HG03196 (cell line): ENCODE measurements around the gene MAP3K20.
"Not testable (repeated sequence)": the region's sequence is repeated elsewhere in the genome, so short reads cannot be mapped to it uniquely, and the experiment has no call there.

Experiments used
- ATAC-seq: cut with Tn5 transposase; IDR thresholded peaks from one replicate; pipeline ENCODE4 v1.9.1; 2021; ENCODE audit not compliant: unreplicated experiment

The MAP3K20 gene

GRCh38 chr2:173264151-173264550, 188.5 kb downstream of the MAP3K20 start:
- ATAC-seq = no peak

GRCh38 chr2:173264603-173265366, 189.1 kb downstream of the MAP3K20 start:
- peak; percentile 96 for ATAC-seq

- no peak for ATAC-seq
Measured at GRCh38 chr2:173271135-173271534, 195.5 kb downstream of the MAP3K20 start.

DNA sequence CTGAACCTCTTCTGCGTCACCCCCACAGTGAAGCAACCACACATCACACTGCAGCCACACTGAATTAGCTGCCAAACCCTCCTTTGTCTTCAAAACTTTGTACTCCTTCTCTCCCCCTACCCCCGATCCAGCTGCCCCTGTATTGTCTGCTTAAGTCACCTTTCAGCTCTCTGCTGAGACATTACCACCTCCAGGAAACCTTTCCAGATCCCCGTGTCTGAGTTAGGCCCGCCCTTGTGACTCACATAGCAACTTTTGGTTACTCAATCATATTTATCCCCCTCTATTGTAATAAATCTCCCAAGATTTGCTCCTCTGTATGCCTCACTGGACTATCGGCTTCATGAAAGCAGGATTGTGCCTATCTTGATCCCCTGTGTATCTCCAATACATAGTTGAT, 196.2 kb downstream of the MAP3K20 start:
- no peak for ATAC-seq

- no peak for ATAC-seq
Measured at GRCh38 chr2:173272849-173273248, 197.2 kb downstream of the MAP3K20 start.

DNA sequence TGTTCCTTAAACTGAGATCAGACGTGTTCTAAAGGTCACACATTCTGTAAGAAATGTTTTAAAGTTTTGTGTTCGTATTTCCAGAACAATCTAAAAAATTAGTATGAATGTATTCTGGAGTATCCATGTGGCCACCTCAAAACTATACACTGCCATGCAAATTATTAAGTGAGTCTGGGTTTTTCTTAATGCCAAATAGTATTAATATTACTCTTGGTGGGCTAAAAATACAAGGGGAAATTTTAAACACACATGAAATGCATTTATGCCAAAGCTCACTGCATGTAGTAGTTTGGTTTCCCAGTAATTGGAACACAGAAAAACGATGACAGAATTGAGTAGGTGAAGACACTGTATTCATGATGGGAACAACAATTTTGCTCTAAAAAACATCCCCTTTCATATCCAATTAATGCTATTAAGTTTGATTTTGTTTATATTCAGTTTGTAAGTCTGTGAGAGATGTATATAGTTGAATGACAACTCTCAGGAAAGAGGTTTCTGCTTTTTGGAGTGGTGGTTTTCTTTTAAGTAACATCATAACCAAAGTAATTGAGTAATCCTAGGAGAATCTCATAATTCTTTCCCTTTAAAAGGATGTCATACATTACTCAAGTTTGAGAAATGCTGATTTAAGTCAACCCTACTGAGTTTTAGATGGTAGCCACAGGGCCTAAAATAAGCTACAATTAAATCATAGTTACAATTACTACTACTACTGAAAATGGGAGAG, 203.3 kb downstream of the MAP3K20 start:
- no peak for ATAC-seq

GRCh38 chr2:173279527-173279868, 203.9 kb downstream of the MAP3K20 start:
- ATAC-seq = no peak

DNA sequence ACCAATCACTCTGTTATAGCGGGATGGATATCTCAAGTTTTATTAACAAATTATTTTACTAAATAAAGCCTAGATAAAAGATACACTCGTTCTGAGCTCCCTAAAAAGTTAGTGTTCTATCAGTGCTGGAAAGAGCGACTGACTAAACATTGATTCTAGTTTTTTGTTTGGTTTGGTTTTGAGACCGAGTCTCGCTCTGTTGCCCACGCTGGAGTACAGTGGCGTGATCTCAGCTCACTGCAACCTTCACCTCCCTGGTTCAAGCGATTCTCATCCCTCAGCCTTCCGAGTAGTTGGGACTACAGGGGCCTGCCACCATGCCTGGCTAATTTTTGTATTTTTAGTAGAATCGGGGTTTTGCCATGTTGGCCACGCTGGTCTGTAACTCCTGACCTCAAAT, 205.2 kb downstream of the MAP3K20 start:
- no peak for ATAC-seq

GRCh38 chr2:173281898-173282297, 206.3 kb downstream of the MAP3K20 start:
- ATAC-seq = not testable (repeated sequence)

- no peak for ATAC-seq
Measured at GRCh38 chr2:173282795-173283545, 207.3 kb downstream of the MAP3K20 start.

DNA sequence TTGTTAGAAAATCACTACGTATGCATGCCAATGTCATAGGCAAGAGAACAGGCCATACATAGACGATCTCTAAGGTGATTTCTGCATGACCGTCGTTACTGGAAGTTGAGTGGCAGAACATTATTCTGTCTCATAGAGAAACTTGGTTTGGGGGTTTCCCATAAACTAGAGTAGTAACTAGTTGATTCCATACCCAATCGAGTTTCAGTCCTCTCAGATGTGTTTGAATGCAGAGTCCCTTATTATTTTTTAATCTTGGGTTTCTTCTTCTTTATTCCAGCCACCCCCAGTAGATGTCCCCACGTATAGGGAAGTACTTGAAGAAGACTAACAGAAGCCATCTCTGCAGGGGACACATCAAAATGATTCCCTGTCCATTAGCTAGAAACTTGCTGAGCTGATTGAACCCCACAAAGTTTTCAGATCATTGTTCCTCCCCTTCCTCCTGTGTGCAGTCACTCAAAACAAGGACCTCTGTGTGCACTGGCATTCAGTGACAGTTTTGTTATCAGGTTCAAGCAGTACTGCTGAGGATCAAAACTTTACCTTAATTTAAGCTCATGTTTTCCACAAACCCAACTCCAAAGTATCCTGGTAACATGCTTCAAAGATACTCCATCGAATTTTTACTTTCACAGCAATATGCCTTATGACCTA, 210.6 kb downstream of the MAP3K20 start:
- ATAC-seq = peak; percentile 74

DNA sequence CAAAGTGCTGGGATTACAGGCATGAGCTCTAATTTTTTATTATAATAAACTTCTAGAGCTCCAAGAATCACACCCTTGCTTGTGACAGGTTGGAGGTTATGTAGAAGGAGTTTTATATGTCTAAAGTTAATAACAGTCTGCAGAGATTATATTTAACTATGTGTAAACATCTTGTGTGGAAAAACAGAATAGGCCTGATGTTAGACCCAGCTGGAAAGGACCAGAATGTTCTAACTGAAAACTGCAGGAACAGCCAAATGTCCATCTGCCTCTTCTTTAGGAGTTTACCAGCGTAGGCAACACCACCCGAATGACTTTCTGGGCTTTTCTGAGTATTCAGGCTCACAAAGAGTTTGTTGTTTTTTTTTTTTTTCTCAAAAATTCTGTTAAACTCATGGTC, 211.9 kb downstream of the MAP3K20 start:
- no peak for ATAC-seq

- ATAC-seq = no peak
Measured at GRCh38 chr2:173288561-173288960, 212.9 kb downstream of the MAP3K20 start.

GRCh38 chr2:173290046-173290445, 214.4 kb downstream of the MAP3K20 start:
- ATAC-seq = no peak

GRCh38 chr2:173290518-173290917, 214.9 kb downstream of the MAP3K20 start:
- no peak for ATAC-seq

- ATAC-seq = no peak
Measured at GRCh38 chr2:173291412-173291811, 215.8 kb downstream of the MAP3K20 start.

GRCh38 chr2:173296235-173296634, 220.6 kb downstream of the MAP3K20 start:
- ATAC-seq = no peak

DNA sequence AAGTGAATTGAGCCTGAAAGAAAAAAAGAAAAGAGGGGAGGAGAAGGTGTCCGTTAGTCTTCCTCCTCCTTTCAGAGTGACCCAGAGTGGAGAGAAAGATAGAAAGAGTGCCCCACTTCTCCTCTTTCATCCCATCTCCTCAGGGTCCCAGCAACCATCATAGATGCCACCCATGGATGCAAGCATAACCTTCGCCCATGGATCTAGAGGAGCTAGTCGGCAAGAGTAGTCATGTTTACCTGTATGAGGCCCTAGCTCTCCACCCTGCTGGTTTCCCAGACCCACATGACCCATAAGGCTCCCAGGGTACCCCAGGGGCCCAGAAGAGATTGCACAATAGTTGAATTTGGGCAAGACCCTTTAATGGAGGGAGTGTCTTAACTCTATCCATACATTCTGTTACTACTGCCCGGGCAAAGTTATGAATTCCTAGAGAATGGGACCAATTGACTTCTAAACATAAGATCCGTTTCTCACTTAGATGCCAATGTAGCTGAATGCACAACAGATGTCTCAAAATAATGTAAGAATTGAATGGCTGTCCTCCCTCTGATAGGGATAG, 223.0 kb downstream of the MAP3K20 start:
- ATAC-seq = no peak

- no peak for ATAC-seq
Measured at GRCh38 chr2:173299764-173300163, 224.1 kb downstream of the MAP3K20 start.

- ATAC-seq = no peak
Measured at GRCh38 chr2:173300458-173300857, 224.8 kb downstream of the MAP3K20 start.

DNA sequence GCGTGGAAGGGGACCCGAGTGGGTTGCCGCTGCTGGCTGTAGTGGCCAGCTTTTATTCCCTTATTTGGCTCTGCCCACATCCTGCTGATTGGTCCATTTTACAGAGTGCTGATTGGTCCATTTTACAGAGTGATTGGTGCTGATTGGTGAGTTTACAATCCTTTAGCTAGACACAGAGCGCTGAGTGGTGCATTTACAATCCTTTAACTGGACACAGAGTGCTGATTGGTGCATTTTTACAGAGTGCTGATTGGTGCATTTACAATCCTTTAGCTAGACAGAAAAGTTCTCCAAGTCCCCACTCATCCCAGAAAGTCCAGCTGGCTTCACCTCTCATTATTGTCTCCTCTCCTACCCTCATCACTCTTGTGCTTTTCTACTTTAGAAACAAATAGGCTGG, 225.9 kb downstream of the MAP3K20 start:
- not testable (repeated sequence) for ATAC-seq
